Upper lobe of left lung (tissue), 6 donors: ENCODE data around the gene ARFGAP1. TPM values are rescaled to one million over a fixed set of nuclear protein-coding genes. Genes with fewer than 3 reads are reported as not detected.
A peak's percentile ranks its signal among the peaks of the same experiment; 100 is the strongest.
"Not testable (repeated sequence)": the region's sequence is repeated elsewhere in the genome, so short reads cannot be mapped to it uniquely, and the experiment has no call there.

Experiments used
- ATAC-seq, 2 donors: fragments of 200-7000 bp; cut with Tn5 transposase; one replicate each; pipeline ENCODE4 v1.9.1; 2022; ENCODE audit warnings: mild to moderate bottlenecking in 2 of 2, moderate library complexity in 2 of 2; ENCODE audit not compliant: low FRiP score in 2 of 2
- DNase-seq, 2 donors: peaks; one replicate each; pipeline ENCODE4 v3.0.0-alpha.2; 2019 to 2020
- H3K27ac ChIP-seq, 4 donors: fragments of 200-600 bp; sonication (generic); one replicate each; pipeline ENCODE4 v1.5.1; 2016 to 2019
- H3K27me3 ChIP-seq, 4 donors: fragments of 200-600 bp; sonication (generic); one replicate each; pipeline ENCODE4 v1.5.1; 2017 to 2019
- H3K36me3 ChIP-seq, 4 donors: fragments of 200-600 bp; sonication (generic); one replicate each; pipeline ENCODE4 v1.5.1; 2016 to 2019
- H3K4me1 ChIP-seq, 4 donors: fragments of 200-600 bp; sonication (generic); one replicate each; pipeline ENCODE4 v1.5.1; 2018 to 2019
- H3K4me3 ChIP-seq, 4 donors: fragments of 200-600 bp; sonication (generic); one replicate each; pipeline ENCODE4 v1.5.1; 2017 to 2019; ENCODE audit warnings: mild to moderate bottlenecking in 2 of 4, moderate library complexity in 1 of 4
- H3K9me3 ChIP-seq, 4 donors: fragments of 200-600 bp; sonication (generic); one replicate each; pipeline ENCODE4 v1.5.1; 2018 to 2019
- CTCF ChIP-seq, 6 experiments: fragments of 450-650 bp in 4 of 6; fragments of 200-600 bp in 2 of 6; sonication (generic) in 2 of 6; IDR thresholded peaks; one replicate each; pipeline ENCODE4 v1.5.1; 2016 to 2019; ENCODE audit warnings: antibody characterized with exemption in 6 of 6
- EP300 ChIP-seq, 4 donors: sonication (generic); formaldehyde crosslinking; IDR thresholded peaks; one replicate each; pipeline ENCODE4 v1.5.1; 2017; ENCODE audit warnings: antibody characterized with exemption in 4 of 4, control low read depth in 2 of 4
- POLR2A ChIP-seq, 4 donors: fragments of 450-650 bp; IDR thresholded peaks; one replicate each; pipeline ENCODE4 v1.5.1; 2016 to 2017; ENCODE audit warnings: antibody characterized with exemption in 4 of 4, mild to moderate bottlenecking in 2 of 4
- POLR2AphosphoS5 ChIP-seq, 2 donors: sonication (generic); formaldehyde crosslinking; IDR thresholded peaks; one replicate each; pipeline ENCODE4 v1.5.1; 2017; ENCODE audit warnings: antibody characterized with exemption in 2 of 2
- WGBS, 2 donors: methylation state at CpG; one replicate each; pipeline ENCODE4 v1.1.5; 2017 to 2018; 5-methylcytosine and 5-hydroxymethylcytosine counted together
- total RNA-seq, 6 donors: library from RNA; depleted of rRNA in 4 of 6; stranded (reverse); fragments of >200 nt in 4 of 6; gene quantifications; one replicate each; pipeline versions ENCODE4 v1.1.0 to v1.2.1, GENCODE V29; 2016 to 2021
- donor health status: DM: no; HTN: no; CAD: no; lungs with moderate emphysema.
- donor health status: DM: no; HTN: yes; CAD: no; lungs with severe emphysema.

The ARFGAP1 gene
- total RNA-seq, 6 donors from 2014 or later: 39.8 to 169 (median 84.7) TPM

DNA sequence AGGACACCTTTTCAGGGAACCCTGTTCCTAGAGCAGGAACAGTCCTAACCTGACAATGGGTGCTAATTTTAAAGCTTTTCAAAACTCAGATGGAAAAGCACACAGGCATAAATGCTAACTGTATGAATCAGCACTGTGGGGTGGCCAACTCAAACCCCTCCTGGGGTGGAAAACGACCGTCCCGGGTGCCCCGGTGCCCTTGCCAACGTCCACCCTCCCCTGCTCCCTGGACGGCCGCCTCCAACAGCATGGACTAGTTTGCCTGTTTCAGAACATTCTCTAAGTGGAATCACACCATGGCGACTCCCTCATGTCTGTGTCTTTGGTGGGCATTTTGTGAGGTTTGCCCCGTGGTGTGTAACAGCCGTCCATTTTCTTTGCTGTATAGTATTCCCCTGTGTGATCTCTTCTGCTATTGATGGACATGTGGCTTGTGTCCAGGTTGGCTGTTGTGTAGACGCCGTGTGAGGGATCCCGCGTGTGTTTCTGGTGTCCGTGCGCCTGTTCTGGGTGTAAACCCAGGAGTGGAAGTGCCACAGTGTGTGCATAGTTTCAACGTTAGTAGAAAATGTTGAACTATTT, 26.2 kb downstream of the ARFGAP1 start:
- WGBS, 2 donors: 88 to 94% methylated on average over 16 to 17 of the region's 17 CpGs
- DNase-seq (peak in 1 of 2 donors; percentile 34), ATAC-seq (no peak)
- Histone ChIP-seq H3K27me3 (peaks cover 0 to 17% (median 2%) of the 10 kb centered on the region in 4 donors), H3K4me3 (no peak overlapping the region), H3K36me3 (no peaks in the 10 kb centered on the region), H3K9me3 (peaks cover 0 to 9% (median 1%) of the 10 kb centered on the region in 4 donors), H3K27ac (no peak overlapping the region), H3K4me1 (no peaks in the 10 kb centered on the region)
- TF ChIP-seq CTCF (IDR thresholded peaks at IDR 0.05) (no peak), POLR2AphosphoS5 (IDR thresholded peaks at IDR 0.05) (no peak), EP300 (IDR thresholded peaks at IDR 0.05) (no peak), POLR2A (IDR thresholded peaks at IDR 0.05) (no peak)

DNA sequence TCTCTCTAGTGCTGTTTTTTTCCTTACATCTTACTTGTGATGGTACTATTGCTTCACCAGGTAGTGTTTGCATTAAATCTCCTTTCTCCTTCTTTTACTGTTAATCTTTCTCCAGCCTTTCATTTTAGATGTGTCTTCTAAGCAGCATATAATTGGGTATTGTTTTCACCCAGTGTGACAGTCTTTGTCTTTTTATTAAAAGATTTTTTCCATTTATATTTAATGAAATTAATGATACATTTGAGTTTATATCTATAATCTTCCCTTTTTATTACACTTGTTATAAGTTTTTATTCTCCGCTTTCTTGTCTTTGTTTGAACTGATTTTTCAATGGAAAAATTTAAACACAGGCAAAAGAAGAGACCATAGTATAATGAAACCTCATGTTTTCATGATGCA, 29.1 kb downstream of the ARFGAP1 start:
- Histone ChIP-seq H3K36me3 (no peaks in the 10 kb centered on the region), H3K9me3 (peaks cover 0 to 9% (median 1%) of the 10 kb centered on the region in 4 donors), H3K4me1 (no peaks in the 10 kb centered on the region), H3K4me3 (no peak overlapping the region), H3K27me3 (peaks cover 0 to 8% (median 2%) of the 10 kb centered on the region in 4 donors), H3K27ac (no peak overlapping the region)
- DNase-seq: no peak
- no peak for ATAC-seq
- WGBS, 2 donors: 96 to 100% methylated on average over 1 of the region's 1 CpG
- no peak for TF ChIP-seq POLR2A (IDR thresholded peaks at IDR 0.05)
- no peak for TF ChIP-seq EP300 (IDR thresholded peaks at IDR 0.05)
- no peak for TF ChIP-seq CTCF (IDR thresholded peaks at IDR 0.05)
- no peak for TF ChIP-seq POLR2AphosphoS5 (IDR thresholded peaks at IDR 0.05)

DNA sequence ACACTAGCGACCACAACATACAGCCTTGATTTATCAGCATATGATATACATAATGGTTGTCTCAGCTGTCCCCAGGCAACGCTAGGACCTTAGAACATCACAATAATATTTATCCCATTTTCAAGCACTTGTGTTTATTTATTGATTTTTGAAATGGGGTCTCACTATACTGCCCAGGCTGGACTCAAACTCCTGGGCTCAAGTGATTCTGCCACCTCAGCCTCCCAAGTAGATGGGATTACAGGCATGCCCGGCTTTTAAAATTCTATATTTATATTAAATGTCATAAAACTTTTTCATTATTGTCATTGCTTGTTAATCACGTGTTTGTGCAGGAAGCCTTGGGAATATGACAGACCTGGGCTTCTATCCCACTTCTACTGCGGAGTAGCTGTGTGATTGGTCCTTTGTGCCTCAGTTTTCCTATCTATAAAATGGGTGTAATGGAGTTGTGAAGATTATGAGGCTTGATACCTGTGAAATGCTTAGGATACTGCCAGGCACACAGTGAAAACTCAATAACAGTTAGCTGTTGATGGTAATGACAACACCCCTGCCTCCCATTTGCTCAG, 30.6 kb downstream of the ARFGAP1 start:
- H3K9me3 ChIP-seq: peaks cover 0 to 9% (median 1%) of the 10 kb centered on the region in 4 donors
- TF ChIP-seq EP300 (IDR thresholded peaks at IDR 0.05): no peak
- TF ChIP-seq POLR2A (IDR thresholded peaks at IDR 0.05): no peak
- TF ChIP-seq CTCF (IDR thresholded peaks at IDR 0.05): no peak
- no peak for TF ChIP-seq POLR2AphosphoS5 (IDR thresholded peaks at IDR 0.05)
- no peak overlapping the region for H3K4me3 ChIP-seq
- ATAC-seq (no peak), DNase-seq (no peak)
- peaks cover 0 to 13% (median under 1%) of the 10 kb centered on the region in 4 donors for H3K27me3 ChIP-seq
- no peaks in the 10 kb centered on the region for H3K4me1 ChIP-seq
- H3K36me3 ChIP-seq: no peaks in the 10 kb centered on the region
- H3K27ac ChIP-seq: no peak overlapping the region
- 61 to 71% methylated on average over 5 of the region's 5 CpGs for WGBS, 2 donors

- DNase-seq (peak in 1 of 2 donors; percentile 43), ATAC-seq (no peak)
- peaks cover 0 to 9% (median 1%) of the 10 kb centered on the region in 4 donors for H3K9me3 ChIP-seq
- no peak overlapping the region for H3K27ac ChIP-seq
- H3K36me3 ChIP-seq: no peaks in the 10 kb centered on the region
- peaks cover 0 to 8% (median 0%) of the 10 kb centered on the region in 4 donors for H3K4me1 ChIP-seq
- peaks cover 0 to 18% (median 3%) of the 10 kb centered on the region in 4 donors for H3K27me3 ChIP-seq
- no peak overlapping the region for H3K4me3 ChIP-seq
- TF ChIP-seq CTCF (IDR thresholded peaks at IDR 0.05): no peak
- no peak for TF ChIP-seq POLR2AphosphoS5 (IDR thresholded peaks at IDR 0.05)
- TF ChIP-seq EP300 (IDR thresholded peaks at IDR 0.05): no peak
- no peak for TF ChIP-seq POLR2A (IDR thresholded peaks at IDR 0.05)
- 41 to 60% methylated on average over 1 to 8 of the region's 8 CpGs for WGBS, 2 donors
Measured at GRCh38 chr20:63305393-63305792, 32.8 kb downstream of the ARFGAP1 start.

DNA sequence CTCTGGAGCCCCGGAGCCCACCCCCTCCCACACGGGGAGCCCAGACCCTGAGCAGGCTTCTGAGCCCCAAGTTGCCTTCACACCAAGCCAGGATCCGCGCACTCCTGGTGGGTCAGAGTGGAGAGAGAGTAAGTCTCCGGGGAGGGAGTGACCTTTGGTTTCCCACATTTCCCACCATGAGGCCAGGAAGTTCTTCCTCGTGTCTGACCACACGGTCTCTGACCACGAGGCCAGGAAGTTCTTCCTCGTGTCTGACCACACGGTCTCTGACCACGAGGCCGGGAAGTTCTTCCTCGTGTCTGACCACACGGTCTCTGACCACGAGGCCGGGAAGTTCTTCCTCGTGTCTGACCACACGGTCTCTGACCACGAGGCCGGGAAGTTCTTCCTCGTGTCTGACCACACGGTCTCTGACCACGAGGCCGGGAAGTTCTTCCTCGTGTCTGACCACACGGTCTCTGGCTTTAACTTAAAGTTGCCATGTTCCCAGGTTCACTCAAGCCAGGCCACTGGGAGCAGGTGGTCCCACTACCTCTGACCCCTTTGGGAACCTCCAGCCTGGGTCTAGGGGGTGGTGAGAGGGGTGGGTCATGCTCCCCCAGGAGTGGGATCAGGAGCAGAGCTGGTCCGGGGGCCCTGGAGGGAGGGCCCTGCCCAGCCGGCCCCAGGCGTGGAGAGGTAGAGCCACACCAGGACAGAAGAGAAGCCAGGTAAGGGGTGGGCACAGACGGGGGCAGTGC, 33.5 kb downstream of the ARFGAP1 start:
- peak in 1 of 2 donors; percentile 35 for DNase-seq
- not testable (repeated sequence) for H3K36me3 ChIP-seq, H3K4me3 ChIP-seq, H3K27ac ChIP-seq, ATAC-seq, H3K9me3 ChIP-seq, H3K4me1 ChIP-seq
- 72 to 82% methylated on average over 4 to 19 of the region's 30 CpGs for WGBS, 2 donors
- peaks cover 0 to 18% (median 3%) of the 10 kb centered on the region in 4 donors for H3K27me3 ChIP-seq
